ENCODE results near the gene DCLRE1B. TPM values are rescaled to one million over a fixed set of nuclear protein-coding genes. Genes with fewer than 3 reads are reported as not detected.

Gene DCLRE1B
- polyA plus RNA-seq, 1 donor from 2014 or later = 7.3 TPM

DNA sequence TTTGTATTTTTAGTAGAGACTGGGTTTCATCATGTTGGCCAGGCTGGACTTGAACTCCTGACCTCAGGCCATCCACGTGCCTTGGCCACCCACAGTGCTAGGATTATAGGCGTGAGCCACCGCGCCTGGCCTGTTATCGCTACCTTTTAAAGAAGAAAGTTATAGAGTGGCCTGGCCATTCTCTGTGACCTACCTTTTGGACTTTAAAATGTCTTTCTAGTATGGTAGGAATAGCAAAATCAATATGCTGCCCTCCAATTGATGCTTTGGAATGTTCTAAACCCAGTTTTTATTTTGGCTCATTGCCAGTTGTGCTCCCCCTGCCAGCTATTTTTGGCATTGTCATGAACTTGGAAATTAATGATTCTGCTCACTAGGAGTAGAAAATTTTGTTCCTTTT is 43.9 kb downstream of the DCLRE1B start:
- TF ChIP-seq SMC3 (conservative IDR thresholded peaks at IDR 0.05; ENCODE audit: poor library complexity) (no peak), POLR2AphosphoS5 (IDR thresholded peaks at IDR 0.05) (no peak), EP300 (conservative IDR thresholded peaks at IDR 0.05; ENCODE audit: poor library complexity, severe bottlenecking) (no peak), TAF1 (IDR thresholded peaks at IDR 0.05; ENCODE audit: low read depth) (no peak), RAD21 (conservative IDR thresholded peaks at IDR 0.05) (no peak), EZH2 (IDR thresholded peaks at IDR 0.05; ENCODE audit: borderline replicate concordance, insufficient read depth, low read length, poor library complexity, severe bottlenecking) (no peak)
- TF ChIP-seq, protein P1, sequence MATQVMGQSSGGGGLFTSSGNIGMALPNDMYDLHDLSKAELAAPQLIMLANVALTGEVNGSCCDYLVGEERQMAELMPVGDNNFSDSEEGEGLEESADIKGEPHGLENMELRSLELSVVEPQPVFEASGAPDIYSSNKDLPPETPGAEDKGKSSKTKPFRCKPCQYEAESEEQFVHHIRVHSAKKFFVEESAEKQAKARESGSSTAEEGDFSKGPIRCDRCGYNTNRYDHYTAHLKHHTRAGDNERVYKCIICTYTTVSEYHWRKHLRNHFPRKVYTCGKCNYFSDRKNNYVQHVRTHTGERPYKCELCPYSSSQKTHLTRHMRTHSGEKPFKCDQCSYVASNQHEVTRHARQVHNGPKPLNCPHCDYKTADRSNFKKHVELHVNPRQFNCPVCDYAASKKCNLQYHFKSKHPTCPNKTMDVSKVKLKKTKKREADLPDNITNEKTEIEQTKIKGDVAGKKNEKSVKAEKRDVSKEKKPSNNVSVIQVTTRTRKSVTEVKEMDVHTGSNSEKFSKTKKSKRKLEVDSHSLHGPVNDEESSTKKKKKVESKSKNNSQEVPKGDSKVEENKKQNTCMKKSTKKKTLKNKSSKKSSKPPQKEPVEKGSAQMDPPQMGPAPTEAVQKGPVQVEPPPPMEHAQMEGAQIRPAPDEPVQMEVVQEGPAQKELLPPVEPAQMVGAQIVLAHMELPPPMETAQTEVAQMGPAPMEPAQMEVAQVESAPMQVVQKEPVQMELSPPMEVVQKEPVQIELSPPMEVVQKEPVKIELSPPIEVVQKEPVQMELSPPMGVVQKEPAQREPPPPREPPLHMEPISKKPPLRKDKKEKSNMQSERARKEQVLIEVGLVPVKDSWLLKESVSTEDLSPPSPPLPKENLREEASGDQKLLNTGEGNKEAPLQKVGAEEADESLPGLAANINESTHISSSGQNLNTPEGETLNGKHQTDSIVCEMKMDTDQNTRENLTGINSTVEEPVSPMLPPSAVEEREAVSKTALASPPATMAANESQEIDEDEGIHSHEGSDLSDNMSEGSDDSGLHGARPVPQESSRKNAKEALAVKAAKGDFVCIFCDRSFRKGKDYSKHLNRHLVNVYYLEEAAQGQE (IDR thresholded peaks at IDR 0.05; ENCODE audit: borderline replicate concordance) = no peak
- TF ChIP-seq, protein P2, sequence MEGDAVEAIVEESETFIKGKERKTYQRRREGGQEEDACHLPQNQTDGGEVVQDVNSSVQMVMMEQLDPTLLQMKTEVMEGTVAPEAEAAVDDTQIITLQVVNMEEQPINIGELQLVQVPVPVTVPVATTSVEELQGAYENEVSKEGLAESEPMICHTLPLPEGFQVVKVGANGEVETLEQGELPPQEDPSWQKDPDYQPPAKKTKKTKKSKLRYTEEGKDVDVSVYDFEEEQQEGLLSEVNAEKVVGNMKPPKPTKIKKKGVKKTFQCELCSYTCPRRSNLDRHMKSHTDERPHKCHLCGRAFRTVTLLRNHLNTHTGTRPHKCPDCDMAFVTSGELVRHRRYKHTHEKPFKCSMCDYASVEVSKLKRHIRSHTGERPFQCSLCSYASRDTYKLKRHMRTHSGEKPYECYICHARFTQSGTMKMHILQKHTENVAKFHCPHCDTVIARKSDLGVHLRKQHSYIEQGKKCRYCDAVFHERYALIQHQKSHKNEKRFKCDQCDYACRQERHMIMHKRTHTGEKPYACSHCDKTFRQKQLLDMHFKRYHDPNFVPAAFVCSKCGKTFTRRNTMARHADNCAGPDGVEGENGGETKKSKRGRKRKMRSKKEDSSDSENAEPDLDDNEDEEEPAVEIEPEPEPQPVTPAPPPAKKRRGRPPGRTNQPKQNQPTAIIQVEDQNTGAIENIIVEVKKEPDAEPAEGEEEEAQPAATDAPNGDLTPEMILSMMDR (IDR thresholded peaks at IDR 0.05; ENCODE audit: poor library complexity, severe bottlenecking) = no peak
- H3K27ac ChIP-seq (ENCODE audit: low read length) = no peak overlapping the region
- no peak overlapping the region for H3K4me3 ChIP-seq (ENCODE audit: low read length)
- H3K9me3 ChIP-seq (ENCODE audit: low read length) = no peaks in the 10 kb centered on the region
- no peaks in the 10 kb centered on the region for H3K27me3 ChIP-seq (ENCODE audit: insufficient read depth, low read depth, low read length)
- peaks cover 6% of the 10 kb centered on the region for H3K79me2 ChIP-seq (replicated peaks; ENCODE audit: insufficient read depth, low read length)
- H3K9me2 ChIP-seq (ENCODE audit: insufficient read depth, low read length) = no peaks in the 10 kb centered on the region
- no peak overlapping the region for H3K9ac ChIP-seq (ENCODE audit: low read length)
- H2AFZ ChIP-seq (ENCODE audit: low read depth, low read length) = no peak overlapping the region
- peaks cover 3% of the 10 kb centered on the region for H3K36me3 ChIP-seq (ENCODE audit: insufficient read depth, low read length)
- H3F3A ChIP-seq (ENCODE audit: insufficient read depth, low read length, poor library complexity, severe bottlenecking) = no peaks in the 10 kb centered on the region
- H4K20me1 ChIP-seq (ENCODE audit: insufficient read depth) = no peaks in the 10 kb centered on the region
- H3K4me2 ChIP-seq (ENCODE audit: low read length) = no peak overlapping the region

DNA sequence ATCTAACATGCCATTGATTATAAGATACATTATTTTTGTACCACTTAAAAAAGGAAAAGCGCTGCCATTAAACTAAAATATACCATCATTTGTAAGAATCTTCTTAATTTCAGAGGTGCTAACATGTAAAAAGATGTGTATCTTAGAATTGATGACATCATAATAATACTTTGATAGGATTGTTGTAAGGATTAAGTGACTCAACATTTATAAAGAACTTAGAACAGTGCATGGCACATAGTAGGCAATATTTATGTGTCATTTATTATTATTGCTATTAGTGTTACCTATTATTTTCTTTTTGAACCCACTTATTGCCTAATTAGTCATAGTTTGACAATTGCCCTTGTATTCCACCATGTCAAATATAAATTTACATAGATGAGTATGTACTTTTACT is 45.8 kb downstream of the DCLRE1B start:
- no peaks in the 10 kb centered on the region for H4K20me1 ChIP-seq (ENCODE audit: insufficient read depth)
- H3K4me3 ChIP-seq (ENCODE audit: low read length) = no peak overlapping the region
- no peak overlapping the region for H3K4me2 ChIP-seq (ENCODE audit: low read length)

More for the DNA sequence above, 45.8 kb downstream of the DCLRE1B start:
- no peak for TF ChIP-seq EP300 (conservative IDR thresholded peaks at IDR 0.05; ENCODE audit: poor library complexity, severe bottlenecking)
- TF ChIP-seq SMC3 (conservative IDR thresholded peaks at IDR 0.05; ENCODE audit: poor library complexity) = no peak
- TF ChIP-seq EZH2 (IDR thresholded peaks at IDR 0.05; ENCODE audit: borderline replicate concordance, insufficient read depth, low read length, poor library complexity, severe bottlenecking) = no peak
- TF ChIP-seq, protein P1 (IDR thresholded peaks at IDR 0.05; ENCODE audit: borderline replicate concordance) = no peak
- TF ChIP-seq POLR2AphosphoS5 (IDR thresholded peaks at IDR 0.05) = no peak
- TF ChIP-seq TAF1 (IDR thresholded peaks at IDR 0.05; ENCODE audit: low read depth) = no peak
- no peak for TF ChIP-seq MXI1 (conservative IDR thresholded peaks at IDR 0.05; ENCODE audit: poor library complexity, severe bottlenecking)
- TF ChIP-seq, protein P2 (IDR thresholded peaks at IDR 0.05; ENCODE audit: poor library complexity, severe bottlenecking) = no peak
- no peak for TF ChIP-seq RAD21 (conservative IDR thresholded peaks at IDR 0.05)
- H3K27me3 ChIP-seq (ENCODE audit: insufficient read depth, low read depth, low read length) = no peaks in the 10 kb centered on the region
- H3K9ac ChIP-seq (ENCODE audit: low read length) = no peak overlapping the region
- no peaks in the 10 kb centered on the region for H3K9me2 ChIP-seq (ENCODE audit: insufficient read depth, low read length)
- no peaks in the 10 kb centered on the region for H3K79me2 ChIP-seq (replicated peaks; ENCODE audit: insufficient read depth, low read length)
- no peak overlapping the region for H2AFZ ChIP-seq (ENCODE audit: low read depth, low read length)
- no peaks in the 10 kb centered on the region for H3F3A ChIP-seq (ENCODE audit: insufficient read depth, low read length, poor library complexity, severe bottlenecking)
- H3K36me3 ChIP-seq (ENCODE audit: insufficient read depth, low read length) = peaks cover 4% of the 10 kb centered on the region
- no peaks in the 10 kb centered on the region for H3K9me3 ChIP-seq (ENCODE audit: low read length)
- H3K27ac ChIP-seq (ENCODE audit: low read length) = no peak overlapping the region
